Keratinocyte (primary cell): ENCODE results near the gene MIA.
"Not testable (repeated sequence)": the region's sequence is repeated elsewhere in the genome, so short reads cannot be mapped to it uniquely, and the experiment has no call there.

Experiments used
- CTCF ChIP-seq, 3 experiments: IDR thresholded peaks in 1 of 3; conservative IDR thresholded peaks in 1 of 3; optimal IDR thresholded peaks in 1 of 3; 2 replicates in 2 of 3; 3 replicates in 1 of 3; pipeline versions ENCODE3 to v1.5.1; 2011; ENCODE audit warnings: low read length in 3 of 3, mild to moderate bottlenecking in 3 of 3, moderate library complexity in 2 of 3, control low read depth in 1 of 3, inconsistent platforms in 1 of 3; ENCODE audit not compliant: insufficient read depth in 2 of 3; ENCODE audit errors: extremely low read depth in 1 of 3
- EZH2 ChIP-seq: IDR thresholded peaks from one replicate; pipeline ENCODE4 v1.6.1; 2012; ENCODE audit warnings: inconsistent platforms, mild to moderate bottlenecking, low read length, moderate library complexity

GRCh38 chr19:40826312-40826698 lies 51.0 kb downstream of the MIA start:
- not testable (repeated sequence) for TF ChIP-seq CTCF (optimal IDR thresholded peaks at IDR 0.05 in 1 of 3, IDR thresholded peaks at IDR 0.05 in 1 of 3, conservative IDR thresholded peaks at IDR 0.05 in 1 of 3; ENCODE audit: extremely low read depth in 1 of 3, insufficient read depth in 2 of 3, low read length in 3 of 3); EZH2
